A673 (cell line): Measurements from ENCODE around the gene EIF2B5. TPM values are rescaled to one million over a fixed set of nuclear protein-coding genes. Genes with fewer than 3 reads are reported as not detected.
A peak's percentile ranks its signal among the peaks of the same experiment; 100 is the strongest.

Experiments used
- BruUV-seq: library from RNA; stranded (reverse); fragments of 400-500 nt; replicated peaks from 2 replicates; lab custom pipeline; 2021; lab: Mats Ljungman, UMichigan
- CTCF ChIA-PET: fragments of 300-600 bp; sonication (Branson Sonifier 250); formaldehyde crosslinking; loops from one replicate; lab custom pipeline; 2022; ENCODE audit warnings: antibody characterized with exemption; lab: Charles Lee
- POLR2A ChIA-PET: fragments of 300-600 bp; sonication (Branson Sonifier 250); formaldehyde crosslinking; loops from one replicate; lab custom pipeline; 2022; ENCODE audit warnings: antibody characterized with exemption; ENCODE audit not compliant: low non-redundant PET; lab: Charles Lee
- DNase-seq: peaks from one replicate; pipeline ENCODE4 v3.0.0-alpha.2; 2015; ENCODE audit warnings: low spot score
- H3K27ac ChIP-seq: fragments of 200-600 bp; sonication (generic); 2 replicates; pipeline ENCODE4 v1.5.1; 2016; ENCODE audit warnings: mixed run types, low read depth, mild to moderate bottlenecking, mixed read lengths, antibody characterized with exemption, low read length; ENCODE audit not compliant: poor library complexity, severe bottlenecking
- H3K27me3 ChIP-seq: fragments of 200-600 bp; sonication (generic); replicated peaks from 2 replicates; pipeline ENCODE4 v1.6.1; 2017; ENCODE audit warnings: mixed run types, low read depth, mild to moderate bottlenecking, mixed read lengths, antibody characterized with exemption, low read length; ENCODE audit not compliant: insufficient read depth, poor library complexity
- H3K36me3 ChIP-seq: fragments of 200-600 bp; sonication (generic); 2 replicates; pipeline ENCODE4 v1.6.1; 2016; ENCODE audit warnings: mixed run types, mild to moderate bottlenecking, mixed read lengths, antibody characterized with exemption, low read length; ENCODE audit not compliant: insufficient read depth, poor library complexity, severe bottlenecking
- H3K4me1 ChIP-seq: fragments of 200-600 bp; sonication (generic); 2 replicates; pipeline ENCODE4 v1.6.1; 2017; ENCODE audit warnings: mixed run types, mild to moderate bottlenecking, mixed read lengths, antibody characterized with exemption, low read length; ENCODE audit not compliant: insufficient read depth, poor library complexity, severe bottlenecking
- H3K4me3 ChIP-seq: fragments of 200-600 bp; sonication (generic); 2 replicates; pipeline ENCODE4 v1.5.1; 2016; ENCODE audit warnings: low read depth, mixed run types, mild to moderate bottlenecking, mixed read lengths, low read length; ENCODE audit not compliant: poor library complexity, severe bottlenecking
- H3K9me3 ChIP-seq: fragments of 200-600 bp; sonication (generic); 2 replicates; pipeline ENCODE4 v1.6.1; 2016; ENCODE audit warnings: mixed run types, low read depth, mild to moderate bottlenecking, mixed read lengths, antibody characterized with exemption, low read length; ENCODE audit not compliant: poor library complexity, severe bottlenecking
- EZH2 ChIP-seq: fragments of 200-600 bp; sonication (generic); IDR thresholded peaks from 2 replicates; pipeline ENCODE4 v1.6.1; 2017; ENCODE audit warnings: borderline replicate concordance, low read depth, mild to moderate bottlenecking, mixed read lengths, antibody characterized with exemption, low read length; ENCODE audit not compliant: poor library complexity, severe bottlenecking
- intact Hi-C: fragments of 100-400 bp; cut with micrococcal nuclease; formaldehyde crosslinking; loops from one replicate; pipeline ENCODE4 v1.10.0; 2022; ENCODE audit not compliant: unreplicated experiment
- total RNA-seq: library from RNA; stranded (reverse); gene quantifications from 2 replicates; pipeline ENCODE4 v1.2.3, GENCODE V29; 2021
- TF ChIP-seq, protein P1 (sequence below): fragments of 300-800, 200-600 bp; sonication (generic); conservative IDR thresholded peaks from 2 replicates; pipeline ENCODE4 v1.5.1; 2017; ENCODE audit warnings: low read depth, mild to moderate bottlenecking, antibody characterized with exemption, low read length, moderate library complexity, mixed read lengths

Gene EIF2B5
- total RNA-seq, 1 experiment from 2014 or later: 64.2 TPM

DNA sequence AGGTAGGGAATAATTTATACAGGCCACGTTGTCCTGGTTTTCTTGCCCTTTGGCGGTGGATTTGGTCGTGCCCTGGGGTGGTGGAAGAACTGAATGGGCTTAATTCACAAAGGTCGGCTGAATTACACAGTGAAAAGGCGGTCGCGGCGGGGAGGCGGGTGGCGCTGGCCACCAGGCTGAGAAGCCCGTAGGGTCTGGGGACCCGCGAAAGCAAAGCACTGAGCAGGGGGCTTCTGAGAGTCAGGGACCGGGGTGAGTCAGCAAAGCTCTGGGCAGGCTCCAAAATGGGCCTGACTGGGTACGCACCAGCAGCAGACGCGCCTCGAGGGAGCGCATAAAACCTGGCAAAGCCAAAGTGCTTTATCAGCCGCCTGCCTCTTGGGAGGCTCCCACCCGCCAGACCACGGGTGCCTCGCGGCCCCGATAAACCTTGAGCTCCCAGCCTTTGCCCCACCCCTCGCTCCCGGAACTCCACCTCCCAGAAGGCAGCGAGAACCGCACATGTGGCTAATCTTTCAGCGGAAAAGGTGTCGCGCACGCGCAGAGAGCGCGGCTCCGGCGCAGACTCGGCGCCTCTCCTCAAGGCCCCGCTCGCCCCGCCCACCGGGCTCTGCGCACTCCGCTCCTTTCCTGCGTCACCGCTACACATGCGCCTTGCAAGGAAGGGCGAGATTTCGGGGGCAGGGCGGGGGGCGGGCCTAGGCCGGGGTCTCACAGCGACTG lies 50.5 kb downstream of the EIF2B5 start:
- BruUV-seq: TSS peak; percentile 93
- H3K36me3 ChIP-seq: peaks cover 71% of the 10 kb centered on the region

GRCh38 chr3:184186184-184186901 lies 51.2 kb downstream of the EIF2B5 start, which contains the start of gene ABCF3:
TSS of gene ABCF3 (plus strand) at chr3:184186199. CDS start at chr3:184186208, 9 bp downstream.
- Histone ChIP-seq H3K4me1 (peaks cover 9% of the 10 kb centered on the region), H3K9me3 (no peaks in the 10 kb centered on the region), H3K27me3 (no peaks in the 10 kb centered on the region), H3K27ac (peak within 1 kb of the TSS; percentile 92), H3K4me3 (peak within 1 kb of the TSS; percentile 99), H3K36me3 (peaks cover 71% of the 10 kb centered on the region)
- intact Hi-C loops: no loop called here
- no TSS peak for BruUV-seq
- no peak for TF ChIP-seq EZH2
- TF ChIP-seq, protein P1, sequence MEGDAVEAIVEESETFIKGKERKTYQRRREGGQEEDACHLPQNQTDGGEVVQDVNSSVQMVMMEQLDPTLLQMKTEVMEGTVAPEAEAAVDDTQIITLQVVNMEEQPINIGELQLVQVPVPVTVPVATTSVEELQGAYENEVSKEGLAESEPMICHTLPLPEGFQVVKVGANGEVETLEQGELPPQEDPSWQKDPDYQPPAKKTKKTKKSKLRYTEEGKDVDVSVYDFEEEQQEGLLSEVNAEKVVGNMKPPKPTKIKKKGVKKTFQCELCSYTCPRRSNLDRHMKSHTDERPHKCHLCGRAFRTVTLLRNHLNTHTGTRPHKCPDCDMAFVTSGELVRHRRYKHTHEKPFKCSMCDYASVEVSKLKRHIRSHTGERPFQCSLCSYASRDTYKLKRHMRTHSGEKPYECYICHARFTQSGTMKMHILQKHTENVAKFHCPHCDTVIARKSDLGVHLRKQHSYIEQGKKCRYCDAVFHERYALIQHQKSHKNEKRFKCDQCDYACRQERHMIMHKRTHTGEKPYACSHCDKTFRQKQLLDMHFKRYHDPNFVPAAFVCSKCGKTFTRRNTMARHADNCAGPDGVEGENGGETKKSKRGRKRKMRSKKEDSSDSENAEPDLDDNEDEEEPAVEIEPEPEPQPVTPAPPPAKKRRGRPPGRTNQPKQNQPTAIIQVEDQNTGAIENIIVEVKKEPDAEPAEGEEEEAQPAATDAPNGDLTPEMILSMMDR: no peak
- DNase-seq: no peak
- ChIA-PET CTCF (interaction anchor here (0.5 to 1.0 kb wide), 3 partner anchors 51 to 291 kb away, joined by 3 to 13 read pairs (median 3); no protein-coding TSS in a partner anchor), POLR2A (interaction anchor here (0.6 to 1.6 kb wide), 5 partner anchors 10 to 417 kb away, joined by 3 to 6 read pairs (median 4); no protein-coding TSS in a partner anchor)

More for the DNA sequence above, 50.5 kb downstream of the EIF2B5 start:
- no peaks in the 10 kb centered on the region for H3K27me3 ChIP-seq
- TF ChIP-seq, protein P1: no peak
- no peak for TF ChIP-seq EZH2
- DNase-seq: peak; percentile 100
- CTCF ChIA-PET: interaction anchor here (0.5 to 1.0 kb wide), 2 partner anchors 66 to 290 kb away, joined by 3 to 13 read pairs; no protein-coding TSS in a partner anchor
- H3K4me3 ChIP-seq: peak overlapping the region; percentile 99
- POLR2A ChIA-PET: interaction anchor here (0.6 to 1.6 kb wide), 4 partner anchors 9 to 180 kb away, joined by 3 to 6 read pairs (median 4); no protein-coding TSS in a partner anchor
- H3K27ac ChIP-seq: peak overlapping the region; percentile 92
- no peaks in the 10 kb centered on the region for H3K9me3 ChIP-seq
- intact Hi-C loops: loop anchor here (2.0 kb wide), 1 partner anchor 51 kb away; the partner anchor contains the start of gene EIF2B5
- peaks cover 9% of the 10 kb centered on the region for H3K4me1 ChIP-seq

DNA sequence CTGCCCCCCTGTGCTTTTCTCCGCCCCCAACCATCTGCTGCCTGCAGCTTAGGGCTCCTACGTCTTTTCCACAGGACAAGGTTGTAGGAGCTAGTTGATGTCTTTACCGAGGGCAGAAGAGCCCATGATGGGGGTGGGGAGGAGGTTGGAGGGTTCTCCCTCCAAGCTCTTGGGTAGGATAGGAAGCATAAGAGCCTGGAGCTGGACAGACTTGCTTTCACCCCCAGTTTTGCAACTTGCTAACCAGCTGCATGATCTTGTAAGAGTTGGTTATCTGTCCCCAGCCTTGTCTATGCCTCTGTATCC lies 51.7 kb downstream of the EIF2B5 start:
- H3K9me3 ChIP-seq: no peaks in the 10 kb centered on the region
- H3K36me3 ChIP-seq: peaks cover 71% of the 10 kb centered on the region
- intact Hi-C loops: no loop called here
- H3K4me1 ChIP-seq: peaks cover 9% of the 10 kb centered on the region
- H3K27ac ChIP-seq: peak overlapping the region; percentile 84
- TSS peak; percentile 50 for BruUV-seq
- no peaks in the 10 kb centered on the region for H3K27me3 ChIP-seq
- ChIA-PET CTCF (interaction anchor here (0.6 kb wide), 1 partner anchor 51 kb away, joined by 3 read pairs; no protein-coding TSS in a partner anchor), POLR2A (interaction anchor here (0.6 kb wide), 1 partner anchor 417 kb away, joined by 3 read pairs; no protein-coding TSS in a partner anchor)
- no peak for DNase-seq
- peak overlapping the region; percentile 99 for H3K4me3 ChIP-seq
- no peak for TF ChIP-seq EZH2
- TF ChIP-seq, protein P1: no peak
